PC-9 (cell line): Measurements from ENCODE around the gene SAG. TPM values are rescaled to one million over a fixed set of nuclear protein-coding genes. Genes with fewer than 3 reads are reported as not detected.

Experiments used
- BruUV-seq: library from RNA; stranded (reverse); fragments of 400-500 nt; replicated peaks from 2 replicates; lab custom pipeline; 2021; lab: Mats Ljungman, UMichigan
- CTCF ChIA-PET: fragments of 300-600 bp; sonication (Branson Sonifier 250); formaldehyde crosslinking; loops from one replicate; lab custom pipeline; 2022; ENCODE audit warnings: antibody characterized with exemption; lab: Charles Lee
- POLR2A ChIA-PET: fragments of 300-600 bp; sonication (Branson Sonifier 250); formaldehyde crosslinking; loops from one replicate; lab custom pipeline; 2022; ENCODE audit warnings: antibody characterized with exemption; ENCODE audit not compliant: unreplicated experiment; lab: Charles Lee
- DNase-seq, 2 experiments: peaks; one replicate each; pipeline versions ENCODE4 v3.0.0 to v3.0.0-alpha.2; 2015 to 2022; ENCODE audit warnings: mixed read lengths in 1 of 2
- H2AFZ ChIP-seq: fragments of 200-600 bp; sonication (generic); 2 replicates; pipeline ENCODE4 v1.8.1; 2017; ENCODE audit warnings: antibody characterized with exemption
- H3F3A ChIP-seq: fragments of 200-600 bp; sonication (generic); 2 replicates; pipeline ENCODE4 v1.8.1; 2017; ENCODE audit warnings: antibody characterized with exemption, mild to moderate bottlenecking, low read depth; ENCODE audit not compliant: insufficient read depth
- H3K27ac ChIP-seq: fragments of 200-600 bp; sonication (generic); 2 replicates; pipeline ENCODE4 v1.6.1; 2016; ENCODE audit warnings: mixed run types
- H3K27me3 ChIP-seq: fragments of 200-600 bp; sonication (generic); 2 replicates; pipeline ENCODE4 v1.6.1; 2016; ENCODE audit warnings: low read depth, mixed run types; ENCODE audit not compliant: insufficient read depth
- H3K36me3 ChIP-seq: fragments of 200-600 bp; sonication (generic); 2 replicates; pipeline ENCODE4 v1.6.1; 2016; ENCODE audit warnings: low read depth, mixed run types
- H3K4me1 ChIP-seq: fragments of 200-600 bp; sonication (generic); replicated peaks from 2 replicates; pipeline ENCODE4 v1.6.1; 2016; ENCODE audit warnings: mixed run types; ENCODE audit not compliant: insufficient read depth
- H3K4me2 ChIP-seq: fragments of 200-600 bp; sonication (generic); 2 replicates; pipeline ENCODE4 v1.6.1; 2017; ENCODE audit warnings: mixed run types
- H3K4me3 ChIP-seq: fragments of 200-600 bp; sonication (generic); 2 replicates; pipeline ENCODE4 v1.6.1; 2016; ENCODE audit warnings: mixed run types
- H3K79me2 ChIP-seq: fragments of 200-600 bp; sonication (generic); 2 replicates; pipeline ENCODE4 v1.6.1; 2017; ENCODE audit warnings: low read depth, mixed run types
- H3K9me2 ChIP-seq: fragments of 200-600 bp; sonication (generic); 2 replicates; pipeline ENCODE4 v1.8.1; 2017; ENCODE audit warnings: mild to moderate bottlenecking; ENCODE audit not compliant: insufficient read depth
- H3K9me3 ChIP-seq: fragments of 200-600 bp; sonication (generic); 2 replicates; pipeline ENCODE4 v1.8.1; 2016; ENCODE audit warnings: low read depth; ENCODE audit not compliant: insufficient read depth
- H4K20me1 ChIP-seq: fragments of 200-600 bp; sonication (generic); 2 replicates; pipeline ENCODE4 v1.8.1; 2017; ENCODE audit not compliant: insufficient read depth
- EZH2 ChIP-seq: fragments of 200-600 bp; sonication (generic); IDR thresholded peaks from 2 replicates; pipeline ENCODE4 v1.8.0; 2017; ENCODE audit warnings: antibody characterized with exemption, low read depth
- intact Hi-C: fragments of 100-400 bp; cut with micrococcal nuclease; formaldehyde crosslinking; loops from one replicate; pipeline ENCODE4 v1.10.0; 2022; ENCODE audit not compliant: unreplicated experiment
- total RNA-seq: library from RNA; stranded (reverse); gene quantifications from 2 replicates; pipeline ENCODE4 v1.2.3, GENCODE V29; 2021
- TF ChIP-seq, protein P1 (sequence below): fragments of 200-600 bp; sonication (generic); conservative IDR thresholded peaks from 2 replicates; pipeline ENCODE4 v1.6.1; 2017; ENCODE audit warnings: mixed run types, antibody characterized with exemption, mild to moderate bottlenecking, moderate library complexity

Gene SAG
- total RNA-seq, 1 experiment from 2014 or later = not detected

DNA sequence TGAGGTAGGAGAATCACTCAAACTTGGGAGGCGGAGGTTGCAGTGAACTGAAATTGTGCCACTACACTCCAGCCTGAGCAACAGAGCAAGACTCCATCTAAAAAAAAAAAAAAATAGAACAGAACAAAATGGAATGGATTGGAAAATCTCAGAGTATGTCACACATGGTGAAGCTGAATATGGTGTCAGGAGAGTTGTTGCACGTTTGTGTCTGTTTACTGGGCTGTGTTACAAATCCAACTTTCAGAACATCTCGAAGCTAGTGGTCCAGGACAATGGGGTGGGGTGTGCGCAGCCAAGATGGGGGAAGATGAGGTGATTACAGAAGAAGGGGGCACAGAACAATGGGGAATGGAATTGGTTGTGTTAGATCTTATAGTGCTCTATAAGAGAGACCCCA, 17.6 kb downstream of the SAG start:
- BruUV-seq = no TSS peak
- H3K4me1 ChIP-seq = no peaks in the 10 kb centered on the region
- H3K9me2 ChIP-seq = no peaks in the 10 kb centered on the region
- no peaks in the 10 kb centered on the region for H3K36me3 ChIP-seq
- CTCF ChIA-PET = interaction anchor here (0.7 kb wide), 1 partner anchor 431 kb away, joined by 4 read pairs; no protein-coding TSS in a partner anchor
- intact Hi-C loops = no loop called here
- H3K4me3 ChIP-seq = no peak overlapping the region
- no peaks in the 10 kb centered on the region for H3F3A ChIP-seq
- no peak overlapping the region for H3K27ac ChIP-seq
- H3K79me2 ChIP-seq = no peaks in the 10 kb centered on the region
- no peak overlapping the region for H3K4me2 ChIP-seq
- POLR2A ChIA-PET = no interaction called here
- H3K27me3 ChIP-seq = peaks cover 7% of the 10 kb centered on the region; the same call in 1 of the 2 replicates
- no peaks in the 10 kb centered on the region for H3K9me3 ChIP-seq
- DNase-seq = no peak
- no peaks in the 10 kb centered on the region for H4K20me1 ChIP-seq
- H2AFZ ChIP-seq = no peak overlapping the region
- TF ChIP-seq, protein P1, sequence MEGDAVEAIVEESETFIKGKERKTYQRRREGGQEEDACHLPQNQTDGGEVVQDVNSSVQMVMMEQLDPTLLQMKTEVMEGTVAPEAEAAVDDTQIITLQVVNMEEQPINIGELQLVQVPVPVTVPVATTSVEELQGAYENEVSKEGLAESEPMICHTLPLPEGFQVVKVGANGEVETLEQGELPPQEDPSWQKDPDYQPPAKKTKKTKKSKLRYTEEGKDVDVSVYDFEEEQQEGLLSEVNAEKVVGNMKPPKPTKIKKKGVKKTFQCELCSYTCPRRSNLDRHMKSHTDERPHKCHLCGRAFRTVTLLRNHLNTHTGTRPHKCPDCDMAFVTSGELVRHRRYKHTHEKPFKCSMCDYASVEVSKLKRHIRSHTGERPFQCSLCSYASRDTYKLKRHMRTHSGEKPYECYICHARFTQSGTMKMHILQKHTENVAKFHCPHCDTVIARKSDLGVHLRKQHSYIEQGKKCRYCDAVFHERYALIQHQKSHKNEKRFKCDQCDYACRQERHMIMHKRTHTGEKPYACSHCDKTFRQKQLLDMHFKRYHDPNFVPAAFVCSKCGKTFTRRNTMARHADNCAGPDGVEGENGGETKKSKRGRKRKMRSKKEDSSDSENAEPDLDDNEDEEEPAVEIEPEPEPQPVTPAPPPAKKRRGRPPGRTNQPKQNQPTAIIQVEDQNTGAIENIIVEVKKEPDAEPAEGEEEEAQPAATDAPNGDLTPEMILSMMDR = no peak
- TF ChIP-seq EZH2 = no peak

DNA sequence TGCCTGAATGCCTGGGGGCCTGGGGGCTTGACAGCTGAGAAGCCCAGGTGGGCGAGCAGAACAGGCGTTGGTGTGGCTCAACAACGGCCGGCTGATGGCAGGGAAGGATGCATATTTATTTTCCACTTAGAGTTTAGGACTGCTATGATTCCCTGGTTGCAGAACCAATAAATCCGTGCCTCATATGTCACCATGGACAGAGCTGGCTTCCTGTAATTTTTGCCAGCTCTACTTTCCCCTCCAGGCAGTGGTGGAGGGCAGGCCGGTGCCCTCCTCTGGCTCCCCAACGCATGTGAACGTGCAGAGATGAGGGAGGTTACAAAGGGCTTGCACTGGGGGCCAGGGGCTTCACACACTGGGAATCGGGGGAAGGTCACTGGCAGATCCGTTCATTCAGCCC, 18.2 kb downstream of the SAG start:
- CTCF ChIA-PET = interaction anchor here (0.7 kb wide), 1 partner anchor 431 kb away, joined by 4 read pairs; no protein-coding TSS in a partner anchor
- H3K27me3 ChIP-seq = 0 out of 2 replicates have a peak, but pooled peaks cover 1% of the 10 kb centered on the region

DNA sequence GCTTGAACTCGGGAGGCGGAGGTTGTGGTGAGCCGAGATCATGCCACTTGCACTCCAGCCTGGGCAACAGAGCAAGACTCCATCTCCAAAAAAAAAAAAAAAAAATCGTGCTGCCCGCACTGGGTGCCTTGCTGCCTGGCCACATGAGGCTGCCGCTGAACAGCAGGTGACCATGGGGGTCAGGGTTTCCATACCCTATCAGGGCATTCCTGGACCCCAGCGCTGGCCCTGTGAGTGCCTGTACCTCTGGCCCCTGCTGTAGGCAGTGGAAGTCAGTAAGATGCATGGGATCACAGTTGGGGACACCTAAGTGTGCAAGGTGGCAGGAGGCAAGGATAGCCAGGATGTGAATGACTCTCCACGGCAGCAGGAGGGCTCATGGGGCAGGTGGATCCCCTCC, 18.9 kb downstream of the SAG start:
- no peak for DNase-seq
- no TSS peak for BruUV-seq

More for the DNA sequence above, 18.2 kb downstream of the SAG start:
- Histone ChIP-seq H3K4me1 (no peaks in the 10 kb centered on the region), H4K20me1 (no peaks in the 10 kb centered on the region), H3K79me2 (no peaks in the 10 kb centered on the region), H3K27ac (no peak overlapping the region), H2AFZ (no peak overlapping the region), H3K4me3 (no peak overlapping the region), H3F3A (no peaks in the 10 kb centered on the region), H3K36me3 (no peaks in the 10 kb centered on the region), H3K9me2 (no peaks in the 10 kb centered on the region), H3K9me3 (no peaks in the 10 kb centered on the region), H3K4me2 (no peak overlapping the region)
- no TSS peak for BruUV-seq
- DNase-seq = no peak
- POLR2A ChIA-PET = interaction anchor here (0.6 kb wide), 1 partner anchor 29 kb away, joined by 3 read pairs; no protein-coding TSS in a partner anchor
- intact Hi-C loops = no loop called here
- no peak for TF ChIP-seq EZH2
- TF ChIP-seq, protein P1 = no peak

More for the DNA sequence above, 18.9 kb downstream of the SAG start:
- Histone ChIP-seq H3K9me3 (no peaks in the 10 kb centered on the region), H3K36me3 (no peaks in the 10 kb centered on the region), H3F3A (no peaks in the 10 kb centered on the region), H3K4me3 (no peak overlapping the region), H2AFZ (no peak overlapping the region), H3K9me2 (no peaks in the 10 kb centered on the region), H3K27ac (no peak overlapping the region), H4K20me1 (no peaks in the 10 kb centered on the region), H3K4me2 (no peak overlapping the region), H3K27me3 (no peaks in the 10 kb centered on the region), H3K4me1 (no peaks in the 10 kb centered on the region), H3K79me2 (no peaks in the 10 kb centered on the region)
- ChIA-PET POLR2A (no interaction called here), CTCF (no interaction called here)
- intact Hi-C loops = no loop called here
- no peak for TF ChIP-seq EZH2
- TF ChIP-seq, protein P1 = no peak
